G401 (cell line): ENCODE data around the gene SIGLEC6. TPM values are rescaled to one million over a fixed set of nuclear protein-coding genes. Genes with fewer than 3 reads are reported as not detected.

ENCODE experiments used
- DNase-seq: peaks from one replicate; pipeline ENCODE4 v3.0.0-alpha.2; 2015; ENCODE audit warnings: low spot score
- in situ Hi-C: cut with HindIII; loops from 2 replicates; pipeline ENCODE4 v1.10.0; 2016; ENCODE audit warnings: low sequenced_read_pairs, mixed read lengths
- total RNA-seq: library from RNA; depleted of rRNA; stranded (reverse); fragments of >200 nt; shearing (Covaris generic); gene quantifications from 2 replicates; pipeline ENCODE4 v1.2.3, GENCODE V29; 2014; rRNA removed

The SIGLEC6 gene
- total RNA-seq, 1 experiment from 2014 or later = not detected

- in situ Hi-C loops = no loop called here
- DNase-seq = no peak
Observed at GRCh38 chr19:51480590-51480989, 50.9 kb downstream of the SIGLEC6 start.

- in situ Hi-C loops = no loop called here
- DNase-seq = no peak
Observed at GRCh38 chr19:51479531-51480331, 51.7 kb downstream of the SIGLEC6 start.

GRCh38 chr19:51478381-51479234, 52.9 kb downstream of the SIGLEC6 start, which contains the start of gene CEACAM18:
Gene CEACAM18 (plus strand): TSS chr19:51478539.
- DNase-seq = no peak
- in situ Hi-C loops = no loop called here

- DNase-seq = no peak
- in situ Hi-C loops = no loop called here
Observed at GRCh38 chr19:51477344-51477743, 54.1 kb downstream of the SIGLEC6 start.

- DNase-seq = no peak
- in situ Hi-C loops = no loop called here
Observed at GRCh38 chr19:51476164-51476563, 55.3 kb downstream of the SIGLEC6 start.

GRCh38 chr19:51473009-51473707, 58.3 kb downstream of the SIGLEC6 start:
- in situ Hi-C loops = no loop called here
- peak; percentile 30 for DNase-seq

GRCh38 chr19:51472607-51473006, 58.9 kb downstream of the SIGLEC6 start:
- in situ Hi-C loops = no loop called here
- DNase-seq = no peak

- DNase-seq = no peak
- in situ Hi-C loops = no loop called here
Observed at GRCh38 chr19:51471527-51471926, 59.9 kb downstream of the SIGLEC6 start.

- DNase-seq = no peak
- in situ Hi-C loops = no loop called here
Observed at GRCh38 chr19:51470966-51471365, 60.5 kb downstream of the SIGLEC6 start.

GRCh38 chr19:51469629-51470028, 61.8 kb downstream of the SIGLEC6 start:
- in situ Hi-C loops = no loop called here
- no peak for DNase-seq

GRCh38 chr19:51469162-51469561, 62.3 kb downstream of the SIGLEC6 start:
- in situ Hi-C loops = no loop called here
- DNase-seq = no peak

GRCh38 chr19:51468545-51468920, 62.9 kb downstream of the SIGLEC6 start:
- in situ Hi-C loops = no loop called here
- DNase-seq = no peak

GRCh38 chr19:51467864-51468544, 63.5 kb downstream of the SIGLEC6 start:
- in situ Hi-C loops = no loop called here
- DNase-seq = no peak

Other genes starting within 250 kb of the SIGLEC6 start
- gene IGLON5, start 220.0 kb downstream of the SIGLEC6 start, total RNA-seq = not detected in 2 replicates
- 9.3 and 9.5 TPM in 2 replicates for gene VSIG10L, start 189.5 kb downstream of the SIGLEC6 start, total RNA-seq
- gene ETFB, start 165.3 kb downstream of the SIGLEC6 start, total RNA-seq = 122 and 148 TPM in 2 replicates
- not detected in 2 replicates for gene CLDND2, start 162.7 kb downstream of the SIGLEC6 start, total RNA-seq
- not detected in 2 replicates for gene NKG7, start 159.0 kb downstream of the SIGLEC6 start, total RNA-seq
- gene LIM2, start 143.7 kb downstream of the SIGLEC6 start, total RNA-seq = not detected in 2 replicates
- not detected in 2 replicates for gene C19orf84, start 141.1 kb downstream of the SIGLEC6 start, total RNA-seq
- not detected in 2 replicates for gene SIGLEC10, start 114.0 kb downstream of the SIGLEC6 start, total RNA-seq
- not detected in 2 replicates for gene SIGLEC8, start 73.2 kb downstream of the SIGLEC6 start, total RNA-seq
- gene CEACAM18, start 53.1 kb downstream of the SIGLEC6 start, total RNA-seq = not detected in 2 replicates
- gene SIGLEC12, start 29.9 kb downstream of the SIGLEC6 start, total RNA-seq = not detected in 2 replicates
- 6.3 and 7.2 TPM in 2 replicates for gene ZNF175, start 39.6 kb upstream of the SIGLEC6 start, total RNA-seq
- gene SIGLEC5, start 98.7 kb upstream of the SIGLEC6 start, total RNA-seq = not detected in 2 replicates
- gene SIGLEC14, start 115.2 kb upstream of the SIGLEC6 start, total RNA-seq = not detected in 2 replicates
- 0.98 and 4.7 TPM in 2 replicates for gene SPACA6, start 161.7 kb upstream of the SIGLEC6 start, total RNA-seq
- gene HAS1, start 192.3 kb upstream of the SIGLEC6 start, total RNA-seq = not detected in 2 replicates
- gene FPR1, start 220.2 kb upstream of the SIGLEC6 start, total RNA-seq = not detected in 2 replicates
- gene FPR2, start 229.5 kb upstream of the SIGLEC6 start, total RNA-seq = not detected in 2 replicates